GM21367 (cell line): Measurements from ENCODE around the gene SNX13.

Source experiments
- ATAC-seq: cut with Tn5 transposase; IDR thresholded peaks from one replicate; pipeline ENCODE4 v1.9.1; 2021; ENCODE audit not compliant: unreplicated experiment

Gene SNX13

DNA sequence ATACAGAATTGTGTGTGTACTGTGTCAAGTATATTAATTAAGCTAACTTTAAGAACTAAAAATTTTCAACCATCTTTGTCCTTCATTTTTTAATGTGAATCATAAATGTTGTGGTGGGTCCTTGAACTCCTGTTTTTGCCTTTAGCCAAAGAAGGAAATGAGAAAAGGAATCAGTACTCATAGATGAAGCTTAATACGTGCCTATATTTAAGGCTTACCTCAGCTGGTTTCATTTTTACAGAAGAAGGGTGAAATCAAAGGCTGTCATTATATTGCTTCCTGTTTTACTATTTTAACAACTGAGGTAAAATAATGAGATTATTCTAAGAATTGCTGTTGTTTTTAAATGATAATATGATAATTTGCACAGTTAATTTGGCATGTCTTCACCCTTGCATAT, 6.3 kb upstream of the SNX13 start:
- peak; percentile 68 for ATAC-seq

- no peak for ATAC-seq
These were observed 4.4 kb upstream of the SNX13 start for GRCh38 chr7:17944720-17945119.

DNA sequence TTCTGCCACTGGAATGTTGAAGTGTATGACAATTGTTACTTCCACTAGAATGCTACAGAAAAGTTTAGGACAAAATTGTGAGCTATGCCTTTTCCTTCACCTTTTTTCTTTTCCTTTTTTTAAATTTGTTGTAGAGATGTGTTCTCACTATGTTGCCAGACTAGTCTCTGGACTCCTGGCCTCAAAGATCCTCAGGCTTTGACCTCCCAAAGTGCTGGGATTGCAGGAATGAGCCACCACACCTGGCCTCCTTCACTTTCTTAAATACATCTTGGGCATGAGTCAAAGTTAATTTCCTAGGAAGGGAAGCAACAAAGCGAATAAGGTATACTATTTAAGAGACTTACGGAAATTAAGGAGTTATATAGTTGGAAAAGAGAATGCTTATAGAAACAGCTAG, 2.7 kb upstream of the SNX13 start:
- no peak for ATAC-seq

DNA sequence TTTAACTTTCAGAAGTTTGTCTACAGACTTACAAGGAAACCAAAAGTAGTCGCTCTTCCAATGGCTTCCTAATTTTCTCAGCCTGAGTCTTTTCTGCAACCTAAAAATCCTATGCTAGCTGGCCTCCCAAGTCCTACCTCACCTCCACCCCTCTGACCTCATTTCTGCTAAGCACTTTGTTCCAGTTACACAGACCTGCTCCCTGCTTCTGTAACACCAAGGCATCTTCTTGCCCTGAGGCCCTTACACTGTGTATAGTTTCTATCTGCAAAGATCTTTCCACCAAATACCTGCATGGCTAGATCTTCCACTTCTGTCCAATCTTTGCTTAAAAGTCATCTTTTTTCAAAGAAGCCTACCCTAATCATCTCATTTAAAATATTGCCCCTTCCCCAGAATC, 1.9 kb upstream of the SNX13 start:
- no peak for ATAC-seq

DNA sequence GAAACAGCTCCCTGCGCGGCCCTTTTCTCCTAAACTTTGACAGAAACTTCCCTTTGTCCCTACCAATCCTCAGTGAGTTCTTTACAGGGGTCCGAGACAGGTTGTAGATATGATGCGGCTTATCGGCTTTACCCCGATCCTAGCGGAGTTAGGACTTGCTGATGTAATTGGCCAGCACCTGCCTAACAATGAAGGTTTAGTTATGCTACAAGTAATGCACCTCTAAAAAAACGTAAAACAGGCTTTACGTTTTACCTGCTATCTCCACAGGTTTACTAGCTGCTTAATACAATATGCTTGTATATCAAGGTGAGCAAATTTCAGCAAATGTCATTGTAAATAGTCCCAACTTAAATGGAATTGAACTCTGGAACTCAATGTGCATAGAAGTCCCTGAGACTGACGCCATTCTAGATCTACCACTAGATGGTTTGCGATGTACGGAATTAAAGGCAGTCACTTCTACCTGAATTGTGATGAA, 697 bp upstream of the SNX13 start:
- ATAC-seq, result no peak

DNA sequence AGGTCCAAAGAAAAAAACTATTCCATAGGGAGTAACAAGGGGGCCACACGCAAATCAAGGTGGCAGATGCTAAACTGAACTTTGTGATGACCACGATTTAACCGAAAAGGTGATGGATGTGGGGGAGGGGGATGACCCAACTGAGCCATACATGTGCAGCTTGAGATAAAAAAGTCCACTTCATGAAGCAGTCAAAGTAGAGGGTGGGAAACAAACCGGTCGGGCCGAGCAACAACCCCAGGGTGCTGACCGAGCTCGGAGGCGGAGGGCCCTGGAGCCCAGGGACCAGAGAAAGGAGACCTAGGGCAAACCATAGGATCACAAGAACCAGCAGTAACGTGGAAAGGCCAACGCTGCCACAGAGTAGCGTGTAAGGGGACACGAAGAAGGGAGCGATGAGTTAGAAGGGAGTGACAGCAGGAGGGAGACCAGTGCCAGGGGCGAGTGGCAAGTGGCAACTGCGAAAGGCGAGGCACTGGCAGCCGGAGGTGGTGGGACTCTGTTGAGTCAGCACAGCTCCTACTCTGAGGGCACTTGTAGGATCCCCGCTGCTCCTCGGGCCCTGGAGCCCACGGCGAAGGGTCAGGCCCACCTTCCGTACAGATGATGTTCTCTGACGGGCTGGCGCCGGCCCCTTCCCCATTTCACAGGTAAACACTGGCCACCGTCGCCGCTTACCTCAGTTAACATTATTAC, 540 bp downstream of the SNX13 start:
- ATAC-seq, result peak; percentile 28

- no peak for ATAC-seq
These were observed 1.1 kb downstream of the SNX13 start for GRCh38 chr7:17939211-17939605.

DNA sequence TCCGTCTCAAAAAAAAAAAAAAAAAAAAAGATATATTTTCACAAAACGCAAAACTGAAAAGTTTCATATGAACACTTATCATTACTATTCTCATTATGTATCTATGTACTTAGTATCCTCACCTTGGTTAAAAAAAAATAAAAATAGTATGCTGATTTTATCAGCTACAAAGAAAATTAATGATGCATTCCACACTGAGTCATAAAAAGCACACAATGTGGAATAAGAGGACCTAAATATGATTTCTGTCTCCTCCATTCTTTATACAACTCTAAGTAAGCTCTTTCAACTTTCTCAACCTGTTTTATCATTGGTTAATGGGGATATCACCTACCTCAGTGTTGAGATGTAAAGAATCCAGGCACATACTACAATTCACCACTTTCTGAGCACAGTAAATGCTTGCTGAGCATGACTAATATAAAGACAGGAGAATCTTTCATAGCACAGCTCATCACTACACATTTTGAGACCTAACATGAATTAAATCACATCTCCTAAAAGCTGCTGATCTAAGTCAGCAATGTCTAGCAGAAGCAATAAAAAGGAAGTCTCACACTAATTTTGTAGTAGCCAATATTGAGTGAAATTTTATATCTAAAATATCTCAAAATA, 2.7 kb downstream of the SNX13 start:
- ATAC-seq, result no peak

DNA sequence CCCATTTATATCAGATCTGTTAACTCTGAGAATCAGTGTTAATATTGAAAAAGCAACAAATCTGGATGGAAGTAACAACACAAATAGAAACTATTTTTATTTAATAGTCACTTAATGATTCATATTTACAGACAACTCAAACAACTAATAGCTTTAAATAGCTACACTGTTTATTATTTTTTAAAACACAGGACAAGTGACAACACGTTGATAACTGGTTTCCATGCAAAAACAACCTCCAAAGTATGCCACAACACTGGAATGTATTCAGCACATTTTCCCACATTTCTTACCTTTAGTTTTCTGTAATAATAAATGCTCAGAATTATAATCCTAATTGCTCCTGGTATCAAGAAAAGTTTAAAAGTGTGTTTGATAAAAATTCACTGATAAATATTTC, 4.0 kb downstream of the SNX13 start:
- no peak for ATAC-seq

- ATAC-seq, result no peak
These were observed 5.6 kb downstream of the SNX13 start for GRCh38 chr7:17934612-17935240.

- no peak for ATAC-seq
These were observed 6.2 kb downstream of the SNX13 start for GRCh38 chr7:17934094-17934493.

DNA sequence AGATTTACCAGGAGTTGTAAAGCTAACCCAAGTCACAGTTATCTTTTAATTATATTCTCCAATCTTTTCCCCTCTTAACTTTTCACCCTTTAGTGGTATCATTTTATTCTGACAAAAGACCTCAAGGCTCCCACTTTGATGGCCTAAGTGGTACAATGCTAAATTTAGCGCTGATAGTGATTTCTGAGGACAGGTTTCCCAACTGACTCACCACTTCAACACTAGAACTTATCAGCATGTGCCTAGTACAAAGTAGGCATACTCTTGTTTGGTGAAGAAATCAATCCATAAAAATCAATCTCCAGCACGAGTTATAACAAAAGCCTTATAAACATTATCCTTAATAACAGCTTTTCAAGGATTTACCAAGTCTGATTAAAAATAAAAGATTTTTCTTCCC, 7.5 kb downstream of the SNX13 start:
- no peak for ATAC-seq

- ATAC-seq, result no peak
These were observed 9.2 kb downstream of the SNX13 start for GRCh38 chr7:17931069-17931468.

- no peak for ATAC-seq
These were observed 9.7 kb downstream of the SNX13 start for GRCh38 chr7:17930546-17930945.

- ATAC-seq, result no peak
These were observed 10.5 kb downstream of the SNX13 start for GRCh38 chr7:17929647-17930395.

- ATAC-seq, result no peak
These were observed 12.2 kb downstream of the SNX13 start for GRCh38 chr7:17928055-17928454.

DNA sequence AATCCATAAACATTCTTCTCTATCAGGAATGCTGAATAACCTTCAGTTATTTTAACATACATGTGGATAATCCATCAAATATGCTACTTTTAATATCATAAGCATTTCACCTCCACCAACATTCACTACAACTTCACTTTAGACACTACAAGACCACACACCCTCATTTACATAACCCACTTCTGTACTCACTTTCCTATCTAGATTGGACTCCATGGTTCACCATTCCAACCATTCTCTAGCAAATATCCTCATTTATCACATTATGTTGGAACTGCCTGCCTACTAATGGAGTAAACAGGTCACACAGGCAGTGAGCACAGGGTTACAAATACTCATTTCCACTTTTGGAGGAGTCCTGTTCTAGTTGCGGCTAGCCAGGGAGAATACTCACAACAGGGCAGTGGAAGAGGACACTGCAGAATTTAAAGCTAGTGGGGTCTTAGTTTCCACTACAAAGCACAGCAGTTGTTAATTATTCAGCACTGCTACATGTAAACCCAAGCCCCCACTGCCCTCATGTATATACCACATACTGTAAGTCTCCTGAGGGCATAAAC, 18.4 kb downstream of the SNX13 start:
- ATAC-seq, result no peak

GRCh38 chr7:17917842-17918241, 22.5 kb downstream of the SNX13 start:
- no peak for ATAC-seq

- ATAC-seq, result no peak
These were observed 23.5 kb downstream of the SNX13 start for GRCh38 chr7:17916786-17917185.

GRCh38 chr7:17915796-17916195, 24.5 kb downstream of the SNX13 start:
- no peak for ATAC-seq

- no peak for ATAC-seq
These were observed 25.1 kb downstream of the SNX13 start for GRCh38 chr7:17915168-17915567.
